SK-N-SH treated with all-trans-retinoic acid at 6 μM for 48 hours (cell line): ENCODE data around the gene FOXK1.

ENCODE experiments used
- ARNTL ChIP-seq: fragments of 450-650 bp; formaldehyde crosslinking; IDR thresholded peaks from 2 replicates; pipeline ENCODE4 v1.5.0; 2020; ENCODE audit warnings: low read depth, mild to moderate bottlenecking, moderate library complexity, borderline replicate concordance
- TCF4 ChIP-seq: fragments of 250-450 bp; sonication (Bioruptor Pico); IDR thresholded peaks from 2 replicates; pipeline ENCODE4 v1.8.0; 2021; ENCODE audit warnings: mild to moderate bottlenecking, moderate library complexity, borderline replicate concordance

GRCh38 chr7:4709187-4709586, 27.1 kb downstream of the FOXK1 start:
- no peak for TF ChIP-seq ARNTL (CRISPR knock-in tag)
- TF ChIP-seq TCF4 (CRISPR knock-in tag), result no peak
